ENCODE measurements around the gene MLXIP. TPM values are rescaled to one million over a fixed set of nuclear protein-coding genes. Genes with fewer than 3 reads are reported as not detected.
"Not testable (repeated sequence)": the region's sequence is repeated elsewhere in the genome, so short reads cannot be mapped to it uniquely, and the experiment has no call there.

Gene MLXIP
- total and polyA plus RNA-seq, 2 of the 4 experiments (the other 2 are of a cell fraction) = 2.7 to 10.8 TPM

DNA sequence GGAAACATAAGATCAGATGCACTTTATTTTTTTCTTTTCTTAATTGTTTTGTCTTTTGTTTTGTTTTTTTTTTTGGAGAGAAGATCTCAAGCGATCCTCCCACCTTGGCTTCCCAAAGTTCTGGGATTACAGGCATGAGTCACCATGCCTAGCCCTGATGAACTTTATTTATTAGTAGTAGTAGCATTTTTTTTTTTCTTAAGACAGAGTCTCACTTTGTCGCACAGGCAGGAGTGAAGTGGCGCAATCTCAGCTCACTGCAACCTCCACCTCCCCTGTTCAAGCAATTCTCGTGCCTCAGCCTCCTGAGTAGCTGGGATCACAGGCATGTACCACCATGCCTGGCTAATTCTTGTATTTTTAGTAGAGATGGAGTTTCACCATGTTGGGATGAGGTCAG, 97.9 kb downstream of the MLXIP start:
- H2BK5ac ChIP-seq (ENCODE audit: low read depth, low read length, poor library complexity, severe bottlenecking); H4K20me1 ChIP-seq (ENCODE audit: insufficient read depth, low read length); CTCF ChIA-PET; intact Hi-C loops (cut with micrococcal nuclease); H3K18ac ChIP-seq (ENCODE audit: low read depth, low read length); BruUV-seq (replicated peaks); in situ Hi-C loops (cut with MboI; ENCODE audit: low sequenced_read_pairs); POLR2A ChIA-PET (ENCODE audit: unreplicated experiment); H3K27ac ChIP-seq (ENCODE audit: insufficient read depth, low read length); H3K4me1 ChIP-seq (ENCODE audit: control insufficient read depth, insufficient read depth, low read length); H3K9me3 ChIP-seq (ENCODE audit: control insufficient read depth, insufficient read depth, low read length); H2BK120ac ChIP-seq (ENCODE audit: low read depth, low read length); H3K36me3 ChIP-seq (ENCODE audit: control insufficient read depth, insufficient read depth, low read length); H3K4me2 ChIP-seq (ENCODE audit: low read depth, low read length); H3K14ac ChIP-seq (replicated peaks; ENCODE audit: low read depth, low read length); H3K4me3 ChIP-seq (ENCODE audit: insufficient read depth, low read depth, low read length); H4K91ac ChIP-seq (ENCODE audit: insufficient read depth, low read depth, low read length); H4K8ac ChIP-seq (ENCODE audit: low read depth in 2 of 2, low read length in 2 of 2); dilution Hi-C loops (cut with HindIII; ENCODE audit: low sequenced_read_pairs, unreplicated experiment); H4K5ac ChIP-seq (ENCODE audit: low read depth, low read length); H2AK5ac ChIP-seq (ENCODE audit: low read depth, low read length); H3K56ac ChIP-seq (ENCODE audit: extremely low read depth, insufficient read depth, low read length); H3K4ac ChIP-seq (ENCODE audit: low read depth, low read length); H3K23ac ChIP-seq (ENCODE audit: low read depth, low read length); H2BK20ac ChIP-seq (ENCODE audit: low read depth, low read length); ATAC-seq (ENCODE audit: low read depth); H3K79me1 ChIP-seq (ENCODE audit: low read depth in 1 of 2, low read length in 2 of 2); H2BK15ac ChIP-seq (ENCODE audit: low read depth, low read length); H2AK9ac ChIP-seq (replicated peaks; ENCODE audit: low read depth, low read length, poor library complexity); H2AFZ ChIP-seq (replicated peaks; ENCODE audit: low read length, poor library complexity); H3K9ac ChIP-seq (ENCODE audit: low read depth, low read length); H3K9me1 ChIP-seq (ENCODE audit: insufficient read depth, low read length): not testable (repeated sequence)
- no CpG with 5 or more reads among the region's 4 CpGs for WGBS, 2 experiments (ENCODE audit: extremely low coverage in 2 of 2, insufficient read length in 1 of 2)
- peaks cover 10% of the 10 kb centered on the region; the same call in 1 of the 2 replicates for H3K27me3 ChIP-seq (ENCODE audit: control insufficient read depth, insufficient read depth, low read length)
- peak; percentile 74 for TF ChIP-seq CEBPB (IDR thresholded peaks at IDR 0.05; ENCODE audit: low read depth, low read length)
- DNase-seq = peak; percentile 32

Data from IMR-90 (cell line).